ENCODE results near the gene FGF1. TPM values are rescaled to one million over a fixed set of nuclear protein-coding genes. Genes with fewer than 3 reads are reported as not detected.
"Not testable (repeated sequence)": the region's sequence is repeated elsewhere in the genome, so short reads cannot be mapped to it uniquely, and the experiment has no call there.

Gene FGF1
- total RNA-seq, 1 donor from 2014 or later = 9.9 TPM

GRCh38 chr5:142671266-142671665 lies 14.6 kb downstream of the FGF1 start:
- DNase-seq (ENCODE audit: low spot score) = peak; percentile 44

DNA sequence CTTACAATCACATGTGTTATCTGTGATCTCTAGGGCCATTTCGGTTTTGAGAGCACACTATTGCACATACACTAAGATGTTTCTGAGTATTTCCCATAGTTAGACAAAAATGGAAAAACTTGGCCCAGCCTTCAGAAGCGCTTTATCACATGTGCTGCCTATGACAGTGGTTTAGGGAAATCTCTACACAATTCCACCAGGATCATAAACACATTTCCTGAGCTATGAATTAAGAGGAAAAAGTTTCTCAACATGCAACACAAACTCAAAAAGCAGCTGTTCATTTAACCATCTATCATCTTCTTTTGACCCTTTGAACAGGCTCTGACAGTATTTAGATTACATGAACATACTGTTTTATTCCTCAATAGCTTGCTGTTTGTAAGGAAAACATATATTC lies 15.1 kb downstream of the FGF1 start:
- DNase-seq (ENCODE audit: low spot score) = peak; percentile 73

DNA sequence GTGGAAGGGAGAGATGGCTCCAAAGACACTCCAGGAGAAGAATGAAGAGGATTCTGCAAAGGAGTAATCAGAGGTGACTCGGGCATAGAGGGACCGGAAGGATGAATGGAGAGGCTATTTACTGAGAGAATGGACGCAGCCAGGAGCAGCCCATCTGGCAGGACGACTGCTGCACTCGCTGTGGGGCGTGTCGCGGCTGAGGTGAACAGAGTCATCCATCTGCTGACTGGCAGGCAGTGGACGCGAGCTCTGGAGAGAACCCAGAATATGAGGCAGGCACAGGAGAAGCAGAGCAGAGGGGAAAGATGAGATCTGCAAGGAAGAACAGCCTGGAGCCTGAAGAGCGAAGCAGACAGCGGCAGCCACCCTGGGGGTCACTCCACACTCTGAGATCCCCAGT lies 16.4 kb downstream of the FGF1 start:
- DNase-seq (ENCODE audit: low spot score) = no peak

GRCh38 chr5:142668336-142668735 lies 17.6 kb downstream of the FGF1 start:
- no peak for DNase-seq (ENCODE audit: low spot score)

- no peak for DNase-seq (ENCODE audit: low spot score)
Observed at GRCh38 chr5:142667831-142668230, 18.1 kb downstream of the FGF1 start.

GRCh38 chr5:142664636-142665035 lies 21.3 kb downstream of the FGF1 start:
- DNase-seq (ENCODE audit: low spot score) = no peak

GRCh38 chr5:142664067-142664466 lies 21.8 kb downstream of the FGF1 start:
- DNase-seq (ENCODE audit: low spot score) = no peak

- no peak for DNase-seq (ENCODE audit: low spot score)
Observed at GRCh38 chr5:142663246-142663645, 22.6 kb downstream of the FGF1 start.

GRCh38 chr5:142661957-142662356 lies 23.9 kb downstream of the FGF1 start:
- DNase-seq (ENCODE audit: low spot score) = no peak

DNA sequence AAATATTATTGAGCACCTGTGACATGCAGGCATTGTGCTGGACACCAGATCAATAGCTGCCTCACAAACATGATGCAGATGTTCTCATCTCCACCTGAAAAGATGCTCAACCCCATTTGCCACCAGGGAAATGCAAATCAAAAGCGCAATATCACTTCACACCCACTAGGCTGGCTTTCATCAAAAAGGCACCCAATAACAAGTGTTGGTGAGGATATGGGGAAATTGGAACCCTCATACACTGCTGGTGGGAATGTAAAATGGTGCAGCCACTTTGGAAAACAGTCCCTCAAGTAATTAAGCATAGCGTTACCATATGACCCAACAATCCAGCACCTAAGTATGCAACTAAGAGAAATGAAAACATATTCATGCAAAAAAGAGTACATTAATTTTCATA lies 24.7 kb downstream of the FGF1 start:
- DNase-seq (ENCODE audit: low spot score) = no peak

GRCh38 chr5:142660731-142661130 lies 25.2 kb downstream of the FGF1 start:
- DNase-seq (ENCODE audit: low spot score) = no peak

DNA sequence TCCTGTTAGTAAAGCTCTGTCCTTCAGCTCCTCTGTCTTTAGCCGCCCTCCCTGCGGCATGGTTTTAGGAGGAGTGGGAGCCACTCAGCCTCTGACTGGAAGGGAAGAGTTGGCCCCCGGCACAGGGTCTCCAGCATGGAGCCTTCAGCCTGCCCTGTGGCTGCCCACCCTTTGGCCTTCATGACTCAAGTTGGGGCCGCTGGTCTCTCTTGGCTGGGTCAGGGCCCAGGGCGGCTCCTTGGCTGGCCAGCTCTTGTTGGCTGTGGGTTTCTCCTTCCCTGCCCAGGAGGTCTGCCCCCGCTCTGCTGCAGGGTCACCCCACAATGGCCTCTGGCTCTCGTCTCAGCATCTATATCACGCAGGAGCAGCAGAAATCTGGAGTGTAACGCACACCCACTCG lies 25.7 kb downstream of the FGF1 start:
- no peak for DNase-seq (ENCODE audit: low spot score)

GRCh38 chr5:142659405-142659804 lies 26.5 kb downstream of the FGF1 start:
- DNase-seq (ENCODE audit: low spot score) = peak; percentile 32

DNA sequence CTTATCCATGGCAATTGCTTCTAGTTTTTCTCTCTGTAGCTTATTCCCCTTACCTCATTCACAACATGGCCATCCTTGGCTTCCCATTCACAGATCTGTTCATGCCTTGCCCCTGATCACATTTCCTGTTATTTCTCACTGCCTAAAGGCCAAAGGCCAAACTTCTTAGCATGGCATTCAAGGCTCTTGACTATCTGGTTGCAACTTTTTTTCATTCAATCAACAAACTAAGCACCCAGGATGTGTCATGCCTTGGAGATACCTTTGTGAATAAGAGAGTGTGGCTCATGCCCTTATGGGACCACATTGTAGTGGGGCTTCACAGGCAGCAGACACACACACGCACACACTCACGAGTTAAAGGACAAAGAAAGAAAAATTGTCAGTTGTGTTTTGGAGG lies 27.6 kb downstream of the FGF1 start:
- DNase-seq (ENCODE audit: low spot score) = no peak

GRCh38 chr5:142657446-142657845 lies 28.4 kb downstream of the FGF1 start:
- DNase-seq (ENCODE audit: low spot score) = no peak

GRCh38 chr5:142655339-142656267 lies 30.3 kb downstream of the FGF1 start:
- peak; percentile 88 for DNase-seq (ENCODE audit: low spot score)

- DNase-seq (ENCODE audit: low spot score) = no peak
Observed at GRCh38 chr5:142654578-142655058, 31.3 kb downstream of the FGF1 start.

GRCh38 chr5:142653321-142653720 lies 32.6 kb downstream of the FGF1 start:
- DNase-seq (ENCODE audit: low spot score) = no peak

GRCh38 chr5:142652563-142652962 lies 33.3 kb downstream of the FGF1 start:
- DNase-seq (ENCODE audit: low spot score) = no peak

DNA sequence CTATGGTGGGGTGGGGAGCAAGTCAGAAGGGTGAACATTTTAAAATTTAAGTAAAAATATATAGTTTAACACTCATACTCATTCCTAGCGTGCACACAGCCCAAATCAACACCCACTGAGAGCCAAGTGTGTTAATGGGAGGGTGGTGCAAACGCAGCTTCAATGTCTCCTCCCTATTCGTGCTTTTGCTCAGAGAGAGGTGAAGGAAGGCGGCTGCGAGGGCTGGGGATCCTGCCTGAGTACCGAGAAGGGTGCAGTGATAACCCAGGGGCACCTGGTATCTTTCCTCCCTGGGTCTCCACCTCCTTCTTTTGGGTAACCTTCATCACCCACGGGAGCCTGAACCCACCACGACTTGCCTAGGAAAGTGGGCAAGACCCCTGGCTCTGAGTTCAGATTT lies 35.0 kb downstream of the FGF1 start:
- DNase-seq (ENCODE audit: low spot score) = no peak

GRCh38 chr5:142650060-142650459 lies 35.8 kb downstream of the FGF1 start:
- no peak for DNase-seq (ENCODE audit: low spot score)

DNA sequence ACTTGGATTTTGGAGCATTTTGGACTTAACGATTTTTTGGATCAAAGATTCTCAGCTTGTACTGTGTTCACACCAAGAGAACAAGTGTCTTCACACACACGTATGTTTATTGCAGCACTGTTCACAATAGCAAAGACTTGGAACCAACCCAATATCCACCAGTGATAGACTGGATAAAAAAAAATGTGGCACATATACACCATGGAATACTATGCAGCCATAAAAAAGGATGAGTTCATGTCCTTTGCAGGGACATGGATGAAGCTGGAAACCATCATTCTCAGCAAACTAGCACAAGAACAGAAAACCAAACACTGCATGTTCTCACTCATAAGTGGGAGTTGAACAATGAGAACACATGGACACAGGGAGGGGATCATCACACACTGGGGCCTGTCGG lies 37.8 kb downstream of the FGF1 start:
- DNase-seq (ENCODE audit: low spot score) = not testable (repeated sequence)

GRCh38 chr5:142645456-142645855 lies 40.4 kb downstream of the FGF1 start:
- no peak for DNase-seq (ENCODE audit: low spot score)
